ENCODE results near the gene MGAT2. TPM values are rescaled to one million over a fixed set of nuclear protein-coding genes. Genes with fewer than 3 reads are reported as not detected.

Gene MGAT2
- total and polyA plus RNA-seq, 7 donors, result 15.6 to 26.9 (median 18.1) TPM

- WGBS, 2 donors, result 15 to 60% methylated on average over 6 of the region's 6 CpGs
- H3K27ac ChIP-seq, result no peak overlapping the region
- intact Hi-C loops (cut with DNase I), result loop anchor here (5.0 kb wide), 1 partner anchor 37 kb away; the partner anchor contains the start of gene RPS29
These were observed 3.6 kb downstream of the MGAT2 start for GRCh38 chr14:49623941-49624839.

GRCh38 chr14:49633640-49634546 lies 13.3 kb downstream of the MGAT2 start:
- Histone ChIP-seq H3K9me3 (no peaks in the 10 kb centered on the region), H3K27me3 (no peaks in the 10 kb centered on the region), H3K27ac (peak overlapping the region; percentile 91 to 99 (median 98)), H3K4me3 (peak overlapping the region; percentile 66 to 95 (median 86)), H3K36me3 (peaks cover 0 to 9% (median under 1%) of the 10 kb centered on the region in 4 donors), H3K4me1 (peaks cover 0 to 53% (median 33%) of the 10 kb centered on the region in 4 donors)
- DNase-seq, result peak; percentile 96
- WGBS, 2 donors, result 0% methylated on average over 101 of the region's 101 CpGs
- TF ChIP-seq EP300 (IDR thresholded peaks at IDR 0.05) (no peak), POLR2AphosphoS5 (IDR thresholded peaks at IDR 0.05) (peak; percentile 47 to 82 (median 67)), POLR2A (IDR thresholded peaks at IDR 0.05) (peak; percentile 14 to 36), CTCF (IDR thresholded peaks at IDR 0.05) (peak; percentile 62 to 80 (median 78))
- intact Hi-C loops (cut with DNase I), result loop anchor here (2.0 to 10.0 kb wide), 5 partner anchors 13 to 481 kb away; partner anchors contain the start of genes KLHDC1, KLHDC2, MGAT2 and NEMF

More at GRCh38 chr14:49623941-49624839, 3.6 kb downstream of the MGAT2 start:
- H3K9me3 ChIP-seq, result no peaks in the 10 kb centered on the region
- no peaks in the 10 kb centered on the region for H3K27me3 ChIP-seq
- DNase-seq, result no peak
- TF ChIP-seq POLR2AphosphoS5 (IDR thresholded peaks at IDR 0.05), result no peak
- TF ChIP-seq EP300 (IDR thresholded peaks at IDR 0.05), result no peak
- TF ChIP-seq POLR2A (IDR thresholded peaks at IDR 0.05), result no peak
- TF ChIP-seq CTCF (IDR thresholded peaks at IDR 0.05), result no peak
- H3K4me1 ChIP-seq, result peaks cover 0 to 38% (median 32%) of the 10 kb centered on the region in 4 donors
- peaks cover 0 to 16% (median 0%) of the 10 kb centered on the region in 4 donors for H3K36me3 ChIP-seq
- no peak overlapping the region for H3K4me3 ChIP-seq

- Histone ChIP-seq H3K4me1 (peaks cover 0 to 53% (median 33%) of the 10 kb centered on the region in 4 donors), H3K27ac (peak within 1 kb of the TSS; percentile 91 to 99 (median 98)), H3K4me3 (peak within 1 kb of the TSS; percentile 66 to 95 (median 86)), H3K9me3 (no peaks in the 10 kb centered on the region), H3K27me3 (no peaks in the 10 kb centered on the region), H3K36me3 (peaks cover 0 to 9% (median 2%) of the 10 kb centered on the region in 4 donors)
- peak in 1 of 4 donors; percentile 38 for TF ChIP-seq POLR2AphosphoS5 (IDR thresholded peaks at IDR 0.05)
- TF ChIP-seq EP300 (IDR thresholded peaks at IDR 0.05), result no peak
- peak; percentile 80 for DNase-seq
- WGBS, 2 donors, result 0% methylated on average over 80 of the region's 80 CpGs
- intact Hi-C loops (cut with DNase I), result loop anchor here (2.0 to 10.0 kb wide), 5 partner anchors 14 to 480 kb away; partner anchors contain the start of genes KLHDC1, KLHDC2, MGAT2 and NEMF
These were observed 14.1 kb downstream of the MGAT2 start, which contains the start of gene DNAAF2 for GRCh38 chr14:49634547-49635334. Gene DNAAF2 (minus strand): TSS chr14:49635244. CDS start chr14:49635149, 95 bp downstream.

- Histone ChIP-seq H3K4me3 (no peak overlapping the region), H3K9me3 (no peaks in the 10 kb centered on the region), H3K36me3 (peaks cover 0 to 9% (median 2%) of the 10 kb centered on the region in 4 donors), H3K27me3 (no peaks in the 10 kb centered on the region), H3K27ac (no peak overlapping the region), H3K4me1 (peaks cover 0 to 45% (median 28%) of the 10 kb centered on the region in 4 donors)
- DNase-seq, result no peak
- WGBS, 2 donors, result 94 to 99% methylated on average over 1 of the region's 1 CpG
- intact Hi-C loops (cut with DNase I), result loop anchor here (10.0 kb wide), 1 partner anchor 478 kb away; the partner anchor contains the start of gene VCPKMT
- no peak for TF ChIP-seq EP300 (IDR thresholded peaks at IDR 0.05)
- no peak for TF ChIP-seq POLR2AphosphoS5 (IDR thresholded peaks at IDR 0.05)
- no peak for TF ChIP-seq POLR2A (IDR thresholded peaks at IDR 0.05)
- TF ChIP-seq CTCF (IDR thresholded peaks at IDR 0.05), result no peak
These were observed 16.3 kb downstream of the MGAT2 start for GRCh38 chr14:49636866-49637265.
